Measurements from ENCODE around the gene NPLOC4.

GRCh38 chr17:81570964-81571363 lies 65.9 kb downstream of the NPLOC4 start:
- TF ChIP-seq POLR2A (IDR thresholded peaks at IDR 0.05), result no peak
- TF ChIP-seq CTCF (IDR thresholded peaks at IDR 0.05), result no peak

All from body of pancreas (tissue), 4 donors.